Middle frontal gyrus (tissue), 1 donor: ENCODE measurements around the gene CTBP2.

Experiments used
- DNase-seq: peaks from one replicate; pipeline ENCODE4 v3.0.0-alpha.2; 2015; ENCODE audit warnings: low spot score; ENCODE audit errors: extremely low spot score

The CTBP2 gene

GRCh38 chr10:125107166-125107949 lies 53.0 kb downstream of the CTBP2 start:
- DNase-seq: no peak

GRCh38 chr10:125106586-125106985 lies 53.8 kb downstream of the CTBP2 start:
- no peak for DNase-seq

- no peak for DNase-seq
Measured at GRCh38 chr10:125105706-125106255, 54.6 kb downstream of the CTBP2 start.

GRCh38 chr10:125105155-125105554 lies 55.2 kb downstream of the CTBP2 start:
- no peak for DNase-seq

GRCh38 chr10:125104559-125104958 lies 55.8 kb downstream of the CTBP2 start:
- no peak for DNase-seq

- no peak for DNase-seq
Measured at GRCh38 chr10:125103924-125104323, 56.4 kb downstream of the CTBP2 start.

- DNase-seq: no peak
Measured at GRCh38 chr10:125103466-125103865, 56.9 kb downstream of the CTBP2 start.

GRCh38 chr10:125102821-125103220 lies 57.5 kb downstream of the CTBP2 start:
- no peak for DNase-seq

- DNase-seq: no peak
Measured at GRCh38 chr10:125102246-125102645, 58.1 kb downstream of the CTBP2 start.

- DNase-seq: no peak
Measured at GRCh38 chr10:125101581-125101980, 58.8 kb downstream of the CTBP2 start.

GRCh38 chr10:125101049-125101448 lies 59.3 kb downstream of the CTBP2 start:
- DNase-seq: no peak

- DNase-seq: no peak
Measured at GRCh38 chr10:125097409-125098070, 62.8 kb downstream of the CTBP2 start.

- no peak for DNase-seq
Measured at GRCh38 chr10:125096975-125097374, 63.4 kb downstream of the CTBP2 start.

- DNase-seq: no peak
Measured at GRCh38 chr10:125096371-125096770, 64.0 kb downstream of the CTBP2 start.

- no peak for DNase-seq
Measured at GRCh38 chr10:125095776-125096175, 64.6 kb downstream of the CTBP2 start.

- no peak for DNase-seq
Measured at GRCh38 chr10:125095228-125095627, 65.1 kb downstream of the CTBP2 start.

GRCh38 chr10:125094806-125095205 lies 65.6 kb downstream of the CTBP2 start:
- no peak for DNase-seq

- DNase-seq: no peak
Measured at GRCh38 chr10:125093974-125094705, 66.2 kb downstream of the CTBP2 start.

- DNase-seq: no peak
Measured at GRCh38 chr10:125093199-125093973, 67.0 kb downstream of the CTBP2 start.

- DNase-seq: no peak
Measured at GRCh38 chr10:125092564-125093031, 67.8 kb downstream of the CTBP2 start.

GRCh38 chr10:125091891-125092290 lies 68.5 kb downstream of the CTBP2 start:
- DNase-seq: no peak
